ENCODE results near the gene ISM1. TPM values are rescaled to one million over a fixed set of nuclear protein-coding genes. Genes with fewer than 3 reads are reported as not detected.

ISM1 gene
- total and polyA plus RNA-seq, 2 experiments from 2014 or later = 0.15 to 0.63 TPM

- no peak for TF ChIP-seq REST (IDR thresholded peaks at IDR 0.05; ENCODE audit: unreplicated experiment)
- no peak for TF ChIP-seq ZNF462 (CRISPR knock-in tag; IDR thresholded peaks at IDR 0.05)
- TF ChIP-seq STAT1 (IDR thresholded peaks at IDR 0.05; ENCODE audit: unreplicated experiment) = no peak
Measured at GRCh38 chr20:13267231-13267630, 46.2 kb downstream of the ISM1 start (continued).

- no peak overlapping the region for H3K27ac ChIP-seq (ENCODE audit: low read depth)
- H4K20me1 ChIP-seq (replicated peaks; ENCODE audit: insufficient read depth) = no peaks in the 10 kb centered on the region; the same call in 1 of the 2 replicates
- H3K36me3 Mint-ChIP-seq (ENCODE audit: low read depth) = no peaks in the 10 kb centered on the region
- no peaks in the 10 kb centered on the region for H3K79me2 ChIP-seq (replicated peaks; ENCODE audit: insufficient read depth)
- peaks cover 3% of the 10 kb centered on the region; the same call in 2 of the 3 replicates for H3K4me1 Mint-ChIP-seq
- no peak for DNase-seq (ENCODE audit: low spot score)
- no peaks in the 10 kb centered on the region for H3K9me3 Mint-ChIP-seq
- H3K27me3 ChIP-seq (ENCODE audit: insufficient read depth) = no peaks in the 10 kb centered on the region
- H2AFZ ChIP-seq = no peak overlapping the region
- no peaks in the 10 kb centered on the region for H3K36me3 ChIP-seq (ENCODE audit: insufficient read depth)
- no peak overlapping the region for H3K4me2 ChIP-seq
- no peak for ATAC-seq
- H3K4me3 Mint-ChIP-seq = no peak overlapping the region
- H3K9me2 ChIP-seq (ENCODE audit: insufficient read depth) = peaks cover 9% of the 10 kb centered on the region; the same call in 1 of the 2 replicates
- H3K27me3 Mint-ChIP-seq (ENCODE audit: insufficient read depth, low read depth, poor library complexity) = no peaks in the 10 kb centered on the region
- 0 out of 2 replicates have a peak, but pooled peaks cover under 1% of the 10 kb centered on the region for H3K4me1 ChIP-seq (ENCODE audit: insufficient read depth)
- H3K4me3 ChIP-seq = no peak overlapping the region
- no peak overlapping the region for H3K27ac Mint-ChIP-seq
- H3F3A ChIP-seq (replicated peaks; ENCODE audit: low read depth) = no peaks in the 10 kb centered on the region
- TF ChIP-seq POLR2AphosphoS5 (IDR thresholded peaks at IDR 0.05; ENCODE audit: low read depth) = no peak
- TF ChIP-seq ZNF331 (CRISPR knock-in tag; IDR thresholded peaks at IDR 0.05; ENCODE audit: low read depth) = no peak
- TF ChIP-seq NANOG (IDR thresholded peaks at IDR 0.05; ENCODE audit: borderline replicate concordance) = no peak
- no peak for TF ChIP-seq EZH2phosphoT487 (IDR thresholded peaks at IDR 0.05; ENCODE audit: unreplicated experiment)
- TF ChIP-seq ZNF114 (CRISPR knock-in tag; IDR thresholded peaks at IDR 0.05) = no peak
- no peak for TF ChIP-seq JUNB (IDR thresholded peaks at IDR 0.05; ENCODE audit: unreplicated experiment)
- no peak for TF ChIP-seq ETS1 (IDR thresholded peaks at IDR 0.05)
- TF ChIP-seq STAT1 (IDR thresholded peaks at IDR 0.05; ENCODE audit: unreplicated experiment) = no peak
- no peak for TF ChIP-seq CREB1 (CRISPR knock-in tag; IDR thresholded peaks at IDR 0.05; ENCODE audit: low read depth)
- TF ChIP-seq CTCF (conservative IDR thresholded peaks at IDR 0.05; ENCODE audit: low read depth in 2 of 2) = no peak
Measured at GRCh38 chr20:13268953-13269352, 47.9 kb downstream of the ISM1 start.
